CD4-positive, alpha-beta memory T cell (primary cell): ENCODE data around the gene CLDN22. TPM values are rescaled to one million over a fixed set of nuclear protein-coding genes. Genes with fewer than 3 reads are reported as not detected.

Experiments used
- polyA plus RNA-seq, 2 donors: library from polyadenylated mRNA; unstranded; fragments of 300-500 nt; fragmentation: Illumina TruSeq; gene quantifications; one replicate each; pipeline ENCODE4 v1.2.3, GENCODE V29; 2021
- total RNA-seq, 2 experiments: library from RNA; stranded (reverse); gene quantifications; one replicate each; pipeline ENCODE4 v1.2.3, GENCODE V29; 2021

The CLDN22 gene
- total and polyA plus RNA-seq, 4 experiments from 2014 or later: not detected

Other genes with a start within 250 kb of the CLDN22 start
- 1 to 10 TPM; 7.3 to 7.6 TPM for gene WWC2, start 221.0 kb downstream of the CLDN22 start, total RNA-seq
- gene WWC2, start 221.0 kb downstream of the CLDN22 start, polyA plus RNA-seq: 1 to 10 TPM; 2.3 to 3.1 TPM
- not detected for gene CLDN24, start 2.1 kb upstream of the CLDN22 start, total RNA-seq
- gene CLDN24, start 2.1 kb upstream of the CLDN22 start, polyA plus RNA-seq: not detected
- 10 to 100 TPM; 48.3 to 51.1 TPM for gene CDKN2AIP, start 124.4 kb upstream of the CLDN22 start, total RNA-seq
- gene CDKN2AIP, start 124.4 kb upstream of the CLDN22 start, polyA plus RNA-seq: 10 to 100 TPM; 18.9 to 40.7 TPM
- gene ING2, start 184.8 kb upstream of the CLDN22 start, total RNA-seq: 1 to 10 TPM; 8.9 to 9.2 TPM
- gene ING2, start 184.8 kb upstream of the CLDN22 start, polyA plus RNA-seq: 10 to 100 TPM; 14.5 to 18.6 TPM